ENCODE results near the gene KLK13. TPM values are rescaled to one million over a fixed set of nuclear protein-coding genes. Genes with fewer than 3 reads are reported as not detected.

The KLK13 gene
- total RNA-seq, 1 donor from 2014 or later = not detected

DNA sequence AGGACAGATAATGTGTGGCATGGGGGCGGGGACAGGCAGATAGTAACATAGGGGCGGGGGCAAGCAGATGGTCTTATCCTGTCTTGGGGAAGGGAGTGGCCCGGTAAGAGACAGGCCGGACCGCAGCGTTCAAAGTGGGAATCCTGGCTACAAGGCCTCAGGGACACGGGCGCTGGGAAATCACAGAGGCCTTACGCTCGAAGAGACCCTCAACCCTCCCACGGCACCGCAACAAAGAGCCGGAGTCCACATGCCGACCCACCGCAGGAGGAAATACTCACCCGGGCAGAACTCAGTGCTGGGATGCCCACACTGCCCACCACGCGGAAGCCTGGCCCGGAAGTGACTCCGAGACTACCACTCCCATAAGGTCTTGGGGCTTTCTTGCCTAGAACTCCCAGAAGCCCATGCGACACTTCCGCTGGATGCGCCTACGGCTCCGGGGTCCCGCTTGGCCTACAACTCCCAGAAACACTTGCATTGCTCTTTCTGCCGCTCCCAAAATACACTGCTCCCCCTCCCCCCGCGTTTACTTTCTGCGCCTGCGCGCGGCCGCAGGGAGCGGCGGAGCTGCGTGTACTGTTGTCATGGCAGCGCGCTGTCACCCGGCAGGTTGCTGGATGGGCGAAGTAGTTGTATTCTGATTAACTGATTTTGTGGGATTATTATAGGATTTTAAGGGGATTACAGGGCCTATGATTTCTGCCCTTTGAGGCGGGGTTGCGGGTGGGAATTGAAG lies 43.3 kb upstream of the KLK13 start, which contains the start of gene CTU1:
Gene CTU1, minus strand, starts transcription at position 344 of the 739 bp plus-strand sequence. CDS start 3,840 bp downstream, outside the sequence.
- peak within 1 kb of the TSS; percentile 37 to 45 for H3K27ac ChIP-seq
- DNase-seq (ENCODE audit: low spot score in 2 of 2) = peak; percentile 98 to 100
- peaks cover 5 to 12% of the 10 kb centered on the region in 2 donors for H3K36me3 ChIP-seq
- no peaks in the 10 kb centered on the region for H3K9me3 ChIP-seq
- intact Hi-C loops (cut with DNase I) = loop anchor here (1.0 to 10.0 kb wide), 8 partner anchors 233 to 731 kb away; partner anchors contain the start of genes CLDND2, ETFB, JOSD2 and NR1H2
- peak within 1 kb of the TSS; percentile 69 to 74 for H3K4me3 ChIP-seq
- peaks cover 6 to 9% of the 10 kb centered on the region in 2 donors for H3K4me1 ChIP-seq
- H3K27me3 ChIP-seq = no peaks in the 10 kb centered on the region
- TF ChIP-seq, protein P1, sequence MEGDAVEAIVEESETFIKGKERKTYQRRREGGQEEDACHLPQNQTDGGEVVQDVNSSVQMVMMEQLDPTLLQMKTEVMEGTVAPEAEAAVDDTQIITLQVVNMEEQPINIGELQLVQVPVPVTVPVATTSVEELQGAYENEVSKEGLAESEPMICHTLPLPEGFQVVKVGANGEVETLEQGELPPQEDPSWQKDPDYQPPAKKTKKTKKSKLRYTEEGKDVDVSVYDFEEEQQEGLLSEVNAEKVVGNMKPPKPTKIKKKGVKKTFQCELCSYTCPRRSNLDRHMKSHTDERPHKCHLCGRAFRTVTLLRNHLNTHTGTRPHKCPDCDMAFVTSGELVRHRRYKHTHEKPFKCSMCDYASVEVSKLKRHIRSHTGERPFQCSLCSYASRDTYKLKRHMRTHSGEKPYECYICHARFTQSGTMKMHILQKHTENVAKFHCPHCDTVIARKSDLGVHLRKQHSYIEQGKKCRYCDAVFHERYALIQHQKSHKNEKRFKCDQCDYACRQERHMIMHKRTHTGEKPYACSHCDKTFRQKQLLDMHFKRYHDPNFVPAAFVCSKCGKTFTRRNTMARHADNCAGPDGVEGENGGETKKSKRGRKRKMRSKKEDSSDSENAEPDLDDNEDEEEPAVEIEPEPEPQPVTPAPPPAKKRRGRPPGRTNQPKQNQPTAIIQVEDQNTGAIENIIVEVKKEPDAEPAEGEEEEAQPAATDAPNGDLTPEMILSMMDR (IDR thresholded peaks at IDR 0.05) = peak in 1 of 3 experiments; percentile 50

DNA sequence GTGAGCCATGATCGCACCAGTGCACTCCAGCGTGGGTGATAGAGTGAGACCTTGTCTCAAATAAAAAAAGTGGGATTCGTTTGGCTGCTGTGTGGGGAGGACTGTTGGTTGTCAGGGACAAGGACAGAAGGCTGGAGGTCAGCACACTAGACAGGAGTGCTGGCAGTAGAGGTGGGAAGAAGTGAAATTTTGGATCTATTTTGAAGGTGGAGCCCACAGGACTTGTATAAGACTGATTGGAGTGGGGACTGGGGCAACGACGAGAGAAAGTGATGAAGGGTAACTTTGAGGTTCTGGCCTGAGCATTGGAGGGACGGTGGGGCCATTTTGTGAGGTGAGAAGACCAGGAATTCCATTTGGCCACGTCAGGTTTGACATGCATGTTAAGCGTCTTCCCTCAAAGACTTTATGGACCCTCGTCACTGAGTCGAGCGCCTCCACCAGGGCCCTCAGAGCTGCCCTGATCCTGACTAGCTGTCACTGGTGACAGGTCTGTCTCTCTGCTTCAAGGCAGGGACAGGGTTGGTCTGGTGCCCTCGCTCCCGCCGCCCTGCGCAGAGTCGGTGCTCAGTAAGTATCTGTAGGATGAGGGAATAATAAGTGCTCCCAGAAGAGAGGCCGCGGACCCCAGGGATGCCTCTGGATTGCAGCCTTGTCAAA lies 42.6 kb upstream of the KLK13 start:
- H3K9me3 ChIP-seq = no peaks in the 10 kb centered on the region
- peak overlapping the region in 1 of 2 donors; percentile 37 for H3K27ac ChIP-seq
- peaks cover 6 to 9% of the 10 kb centered on the region in 2 donors for H3K4me1 ChIP-seq
- DNase-seq (ENCODE audit: low spot score in 2 of 2) = no peak
- intact Hi-C loops (cut with DNase I) = loop anchor here (1.0 to 10.0 kb wide), 8 partner anchors 233 to 730 kb away; partner anchors contain the start of genes CLDND2, ETFB, JOSD2 and NR1H2
- peak overlapping the region; percentile 69 to 74 for H3K4me3 ChIP-seq
- H3K27me3 ChIP-seq = no peaks in the 10 kb centered on the region
- peaks cover 11 to 19% of the 10 kb centered on the region in 2 donors for H3K36me3 ChIP-seq
- TF ChIP-seq, protein P1 (IDR thresholded peaks at IDR 0.05) = no peak

- Histone ChIP-seq H3K4me1 (peaks cover 6 to 8% of the 10 kb centered on the region in 2 donors), H3K27me3 (no peaks in the 10 kb centered on the region), H3K27ac (no peak overlapping the region), H3K4me3 (no peak overlapping the region), H3K36me3 (peaks cover 18 to 33% of the 10 kb centered on the region in 2 donors), H3K9me3 (no peaks in the 10 kb centered on the region)
- DNase-seq (ENCODE audit: low spot score in 2 of 2) = no peak
- TF ChIP-seq, protein P1 (IDR thresholded peaks at IDR 0.05) = no peak
- intact Hi-C loops (cut with DNase I) = loop anchor here (10.0 kb wide), 2 partner anchors 261 to 601 kb away; partner anchors contain the start of genes CLDND2 and ETFB
Observed at GRCh38 chr19:51103926-51104341, 39.0 kb upstream of the KLK13 start.

GRCh38 chr19:51102991-51103390 lies 38.1 kb upstream of the KLK13 start:
- Histone ChIP-seq H3K9me3 (no peaks in the 10 kb centered on the region), H3K27me3 (no peaks in the 10 kb centered on the region), H3K27ac (no peak overlapping the region), H3K36me3 (peaks cover 18 to 38% of the 10 kb centered on the region in 2 donors), H3K4me3 (no peak overlapping the region), H3K4me1 (peaks cover 6 to 7% of the 10 kb centered on the region in 2 donors)
- intact Hi-C loops (cut with DNase I) = loop anchor here (10.0 kb wide), 2 partner anchors 262 to 602 kb away; partner anchors contain the start of genes CLDND2 and ETFB
- no peak for DNase-seq (ENCODE audit: low spot score in 2 of 2)
- TF ChIP-seq, protein P1 (IDR thresholded peaks at IDR 0.05) = no peak

- no peak for DNase-seq (ENCODE audit: low spot score in 2 of 2)
- H3K9me3 ChIP-seq = no peaks in the 10 kb centered on the region
- TF ChIP-seq, protein P1 (IDR thresholded peaks at IDR 0.05) = no peak
- H3K4me3 ChIP-seq = no peak overlapping the region
- peaks cover 18 to 42% of the 10 kb centered on the region in 2 donors for H3K36me3 ChIP-seq
- H3K27ac ChIP-seq = no peak overlapping the region
- no peaks in the 10 kb centered on the region for H3K4me1 ChIP-seq
- intact Hi-C loops (cut with DNase I) = loop anchor here (10.0 kb wide), 2 partner anchors 263 to 603 kb away; partner anchors contain the start of genes CLDND2 and ETFB
- no peaks in the 10 kb centered on the region for H3K27me3 ChIP-seq
Observed at GRCh38 chr19:51101171-51101865, 36.4 kb upstream of the KLK13 start.

All from ascending aorta (tissue), 2 donors.